ENCODE data around the gene ZNF865.

DNA sequence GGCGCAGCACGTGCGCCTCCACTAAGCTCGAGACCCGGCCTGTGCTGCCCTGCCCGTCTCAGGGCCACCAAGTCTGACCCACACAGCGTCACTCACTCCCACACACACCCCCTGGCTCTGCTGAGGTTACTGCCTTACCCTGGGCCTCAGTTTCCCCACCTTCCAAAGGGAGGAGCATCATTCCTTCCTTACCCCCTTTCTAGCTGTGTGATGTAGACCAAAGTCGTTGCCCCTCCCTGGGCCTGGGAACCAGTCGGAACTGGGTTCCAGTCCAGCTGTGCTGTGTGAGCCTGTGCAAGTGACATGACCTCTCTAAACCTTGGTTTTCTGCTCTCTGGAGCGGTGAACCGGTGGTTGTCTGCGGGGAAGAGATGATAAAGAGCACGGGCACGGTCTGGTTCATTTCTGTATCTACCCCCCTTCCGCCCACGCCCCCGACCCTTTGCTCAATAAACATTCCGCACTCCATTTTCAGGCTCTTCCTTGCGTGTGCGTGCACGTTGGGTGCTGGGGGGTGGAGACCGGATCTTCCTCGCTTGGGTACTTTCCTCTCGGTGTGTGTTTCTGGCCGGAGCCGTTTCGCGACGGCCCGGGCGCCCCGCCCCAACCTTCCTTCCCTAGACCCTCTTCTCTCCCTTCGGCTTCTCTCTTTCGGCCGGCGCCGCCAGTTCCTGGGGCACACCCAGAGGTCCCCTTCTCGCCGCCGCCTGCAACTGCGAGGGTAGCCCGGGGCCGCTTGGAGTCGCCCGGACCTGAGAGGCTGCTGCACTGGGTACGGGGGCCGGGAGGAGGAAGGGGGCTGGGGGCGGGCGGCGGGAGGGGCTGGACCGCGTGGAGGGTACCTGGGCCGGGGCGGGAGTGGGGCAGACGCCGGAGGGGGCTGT, 37.8 kb downstream of the ZNF865 start, which contains the start of gene ZNF581:
- TF ChIP-seq, protein P1, sequence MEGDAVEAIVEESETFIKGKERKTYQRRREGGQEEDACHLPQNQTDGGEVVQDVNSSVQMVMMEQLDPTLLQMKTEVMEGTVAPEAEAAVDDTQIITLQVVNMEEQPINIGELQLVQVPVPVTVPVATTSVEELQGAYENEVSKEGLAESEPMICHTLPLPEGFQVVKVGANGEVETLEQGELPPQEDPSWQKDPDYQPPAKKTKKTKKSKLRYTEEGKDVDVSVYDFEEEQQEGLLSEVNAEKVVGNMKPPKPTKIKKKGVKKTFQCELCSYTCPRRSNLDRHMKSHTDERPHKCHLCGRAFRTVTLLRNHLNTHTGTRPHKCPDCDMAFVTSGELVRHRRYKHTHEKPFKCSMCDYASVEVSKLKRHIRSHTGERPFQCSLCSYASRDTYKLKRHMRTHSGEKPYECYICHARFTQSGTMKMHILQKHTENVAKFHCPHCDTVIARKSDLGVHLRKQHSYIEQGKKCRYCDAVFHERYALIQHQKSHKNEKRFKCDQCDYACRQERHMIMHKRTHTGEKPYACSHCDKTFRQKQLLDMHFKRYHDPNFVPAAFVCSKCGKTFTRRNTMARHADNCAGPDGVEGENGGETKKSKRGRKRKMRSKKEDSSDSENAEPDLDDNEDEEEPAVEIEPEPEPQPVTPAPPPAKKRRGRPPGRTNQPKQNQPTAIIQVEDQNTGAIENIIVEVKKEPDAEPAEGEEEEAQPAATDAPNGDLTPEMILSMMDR (IDR thresholded peaks at IDR 0.05; ENCODE audit: low read length) = no peak
- TF ChIP-seq EZH2 (IDR thresholded peaks at IDR 0.05; ENCODE audit: borderline replicate concordance, low read length) = no peak
